Stomach (tissue), 9 donors: ENCODE measurements around the gene CTTNBP2. TPM values are rescaled to one million over a fixed set of nuclear protein-coding genes. Genes with fewer than 3 reads are reported as not detected.

Experiments
- DNase-seq, 2 donors: peaks; one replicate each; pipeline versions ENCODE4 v3.0.0 to v3.0.0-alpha.2; 2013 to 2019
- H3K27ac ChIP-seq, 5 donors: fragments of 200-600 bp in 4 of 5; sonication (generic) in 4 of 5; one replicate each; pipeline ENCODE4 v1.5.1; 2013 to 2019; ENCODE audit warnings: mild to moderate bottlenecking in 1 of 5, moderate library complexity in 1 of 5
- H3K27me3 ChIP-seq, 3 donors: fragments of 200-600 bp; sonication (generic); one replicate each; pipeline ENCODE4 v1.5.1; 2017 to 2019; ENCODE audit warnings: mixed run types in 1 of 3
- H3K36me3 ChIP-seq, 4 donors: fragments of 200-600 bp; sonication (generic); 1 replicate in 3 of 4; 2 replicates in 1 of 4; pipeline ENCODE4 v1.5.1; 2016 to 2019
- H3K4me1 ChIP-seq, 4 donors: fragments of 200-600 bp; sonication (generic); one replicate each; pipeline ENCODE4 v1.5.1; 2016 to 2019
- H3K4me3 ChIP-seq, 4 donors: fragments of 200-600 bp; sonication (generic) in 3 of 4; one replicate each; pipeline ENCODE4 v1.5.1; 2016 to 2019; ENCODE audit warnings: mild to moderate bottlenecking in 1 of 4
- H3K9me3 ChIP-seq, 4 donors: fragments of 200-600 bp; sonication (generic); one replicate each; pipeline ENCODE4 v1.5.1; 2016 to 2019
- CTCF ChIP-seq, 7 experiments: fragments of 450-650 bp in 4 of 7; fragments of 200-600 bp in 3 of 7; sonication (generic) in 3 of 7; IDR thresholded peaks; one replicate each; pipeline ENCODE4 v1.5.1; 2016 to 2019; ENCODE audit warnings: antibody characterized with exemption in 7 of 7, control low read depth in 2 of 7, mild to moderate bottlenecking in 1 of 7
- EP300 ChIP-seq: sonication (generic); formaldehyde crosslinking; IDR thresholded peaks from one replicate; pipeline ENCODE4 v1.6.1; 2017; ENCODE audit warnings: antibody characterized with exemption
- POLR2A ChIP-seq, 4 donors: fragments of 450-650 bp; IDR thresholded peaks; one replicate each; pipeline ENCODE4 v1.6.1; 2016; ENCODE audit warnings: antibody characterized with exemption in 4 of 4, control low read depth in 2 of 4, mild to moderate bottlenecking in 1 of 4, moderate library complexity in 1 of 4
- POLR2AphosphoS5 ChIP-seq, 3 donors: sonication (generic); formaldehyde crosslinking; IDR thresholded peaks; one replicate each; pipeline ENCODE4 v1.6.1; 2016; ENCODE audit warnings: antibody characterized with exemption in 3 of 3
- WGBS, 5 donors: extraction: QIAGEN DNeasy Blood & Tissue Kit in 3 of 5; methylation state at CpG; one replicate each; pipeline versions ENCODE4 v1.1.5 to v1.1.7; 2013 to 2018; 5-methylcytosine and 5-hydroxymethylcytosine counted together
- intact Hi-C: fragments of 100-400 bp; cut with DNase I; formaldehyde crosslinking; loops from one replicate; pipeline ENCODE4 v1.15.1; 2023; ENCODE audit warnings: low total_unique reads
- polyA plus RNA-seq, 3 donors: library from polyadenylated mRNA; stranded (reverse); fragments of 200-250 nt; gene quantifications; one replicate each; pipeline ENCODE4 v1.2.3, GENCODE V29; 2013
- total RNA-seq, 5 donors: library from RNA; depleted of rRNA; stranded (reverse); fragments of >200 nt; gene quantifications; one replicate each; pipeline versions ENCODE4 v1.1.0 to v1.2.3, GENCODE V29; 2014 to 2016
- donor health status: healthy with polysubstance abuse.
- donor health status: Bipolar disorder and iron deficiency.
- donor health status: healthy.

CTTNBP2 gene
- total and polyA plus RNA-seq, 8 donors = 0.62 to 56.4 (median 5.6) TPM

GRCh38 chr7:117858712-117859111 is 14.5 kb downstream of the CTTNBP2 start:
- Histone ChIP-seq H3K4me1 (peaks cover 0 to 4% (median 1%) of the 10 kb centered on the region in 4 donors), H3K27ac (no peak overlapping the region), H3K36me3 (no peaks in the 10 kb centered on the region), H3K9me3 (no peaks in the 10 kb centered on the region), H3K27me3 (no peaks in the 10 kb centered on the region), H3K4me3 (no peak overlapping the region)
- TF ChIP-seq EP300 (no peak), CTCF (IDR thresholded peaks at IDR 0.05) (no peak), POLR2A (IDR thresholded peaks at IDR 0.05) (no peak), POLR2AphosphoS5 (IDR thresholded peaks at IDR 0.05) (no peak)
- DNase-seq = no peak
- intact Hi-C loops = no loop called here
- 77 to 86% (median 81%) methylated on average over 3 of the region's 3 CpGs for whole genome bisulfite sequencing, 5 donors

DNA sequence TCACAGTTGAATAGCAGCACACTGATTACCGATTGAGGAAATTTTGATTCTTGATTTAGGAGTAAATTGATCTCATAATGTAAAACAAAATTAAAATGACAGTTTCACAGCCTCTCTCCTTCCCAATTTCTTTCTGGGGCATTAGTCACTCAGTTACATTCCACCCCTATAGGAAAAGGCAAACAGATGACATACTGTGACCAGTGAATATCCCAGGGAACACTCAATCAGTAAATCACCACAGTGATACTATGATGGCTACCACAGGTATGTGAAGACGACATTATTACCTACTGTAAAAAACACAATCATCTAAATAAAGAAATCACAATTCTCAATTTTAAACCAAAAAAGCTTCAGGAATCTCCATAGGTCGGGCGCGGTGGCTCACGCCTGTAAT is 15.5 kb downstream of the CTTNBP2 start:
- H3K36me3 ChIP-seq = no peaks in the 10 kb centered on the region
- TF ChIP-seq POLR2A (IDR thresholded peaks at IDR 0.05) (no peak), EP300 (no peak), POLR2AphosphoS5 (IDR thresholded peaks at IDR 0.05) (no peak), CTCF (IDR thresholded peaks at IDR 0.05) (no peak)
- no peak overlapping the region for H3K27ac ChIP-seq
- DNase-seq = no peak
- intact Hi-C loops = no loop called here
- H3K9me3 ChIP-seq = no peaks in the 10 kb centered on the region
- WGBS, 5 donors = 94 to 99% (median 95%) methylated on average over 6 of the region's 6 CpGs
- no peaks in the 10 kb centered on the region for H3K27me3 ChIP-seq
- H3K4me1 ChIP-seq = no peaks in the 10 kb centered on the region
- no peak overlapping the region for H3K4me3 ChIP-seq

- no peak for DNase-seq
- H3K9me3 ChIP-seq = no peaks in the 10 kb centered on the region
- no peak overlapping the region for H3K27ac ChIP-seq
- no peak overlapping the region for H3K4me3 ChIP-seq
- intact Hi-C loops = no loop called here
- H3K27me3 ChIP-seq = no peaks in the 10 kb centered on the region
- H3K36me3 ChIP-seq = no peaks in the 10 kb centered on the region
- no peaks in the 10 kb centered on the region for H3K4me1 ChIP-seq
- TF ChIP-seq CTCF (IDR thresholded peaks at IDR 0.05) (no peak), POLR2AphosphoS5 (IDR thresholded peaks at IDR 0.05) (no peak), POLR2A (IDR thresholded peaks at IDR 0.05) (no peak), EP300 (no peak)
These were observed 17.0 kb downstream of the CTTNBP2 start for GRCh38 chr7:117856196-117856595.

DNA sequence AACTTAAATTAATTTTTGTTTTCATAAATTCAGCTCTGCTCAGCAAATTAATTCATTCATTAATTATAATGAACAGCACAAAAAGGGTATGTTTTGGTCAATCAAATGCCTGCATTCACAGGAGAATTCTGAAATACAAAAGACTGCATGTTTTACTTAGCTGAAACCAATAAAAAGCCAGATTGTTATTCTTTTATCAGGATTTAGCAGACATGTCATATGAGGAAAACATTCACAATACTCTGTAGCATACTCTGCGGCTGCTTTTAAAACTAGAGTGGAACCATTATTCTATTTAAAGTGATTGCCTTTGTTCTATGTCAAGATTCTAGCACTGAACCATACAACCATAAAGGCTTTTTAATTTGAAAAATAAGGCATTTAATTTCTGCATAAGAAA is 19.1 kb downstream of the CTTNBP2 start:
- WGBS, 5 donors = 86 to 96% (median 90%) methylated on average over 1 of the region's 1 CpG
- Histone ChIP-seq H3K36me3 (no peaks in the 10 kb centered on the region), H3K27ac (no peak overlapping the region), H3K4me3 (no peak overlapping the region), H3K4me1 (no peaks in the 10 kb centered on the region), H3K9me3 (no peaks in the 10 kb centered on the region), H3K27me3 (no peaks in the 10 kb centered on the region)
- intact Hi-C loops = no loop called here
- DNase-seq = no peak
- TF ChIP-seq EP300 (no peak), POLR2A (IDR thresholded peaks at IDR 0.05) (no peak), CTCF (IDR thresholded peaks at IDR 0.05) (no peak), POLR2AphosphoS5 (IDR thresholded peaks at IDR 0.05) (no peak)
